GM23338 (cell line): ENCODE results near the gene KAZN. TPM values are rescaled to one million over a fixed set of nuclear protein-coding genes. Genes with fewer than 3 reads are reported as not detected.

Experiments
- ATAC-seq: fragments of 200-7000 bp; cut with Tn5 transposase; 3 replicates; pipeline ENCODE4 v1.9.1; 2020
- DNase-seq: peaks from one replicate; pipeline ENCODE4 v3.0.0-alpha.2; 2015; ENCODE audit warnings: low spot score
- H2AFZ ChIP-seq: fragments of 200-600 bp; sonication (generic); 2 replicates; pipeline ENCODE4 v1.8.0; 2016; ENCODE audit warnings: antibody characterized with exemption, mild to moderate bottlenecking, moderate library complexity
- H3F3A ChIP-seq: fragments of 200-600 bp; sonication (generic); replicated peaks from 2 replicates; pipeline ENCODE4 v1.8.0; 2017; ENCODE audit warnings: antibody characterized with exemption, mixed run types, low read depth
- H3K27ac ChIP-seq: fragments of 200-600 bp; sonication (generic); 2 replicates; pipeline ENCODE4 v1.6.1; 2016; ENCODE audit warnings: low read depth
- H3K27me3 ChIP-seq: fragments of 200-600 bp; sonication (generic); 2 replicates; pipeline ENCODE4 v1.8.0; 2016; ENCODE audit warnings: mild to moderate bottlenecking, mixed run types, moderate library complexity; ENCODE audit not compliant: insufficient read depth
- H3K36me3 ChIP-seq: fragments of 200-600 bp; sonication (generic); 2 replicates; pipeline ENCODE4 v1.8.0; 2016; ENCODE audit warnings: mild to moderate bottlenecking; ENCODE audit not compliant: insufficient read depth
- H3K4me1 ChIP-seq: fragments of 200-600 bp; sonication (generic); 2 replicates; pipeline ENCODE4 v1.8.0; 2016; ENCODE audit warnings: mild to moderate bottlenecking, moderate library complexity; ENCODE audit not compliant: insufficient read depth
- H3K4me2 ChIP-seq: fragments of 200-600 bp; sonication (generic); 2 replicates; pipeline ENCODE4 v1.7.1; 2017; ENCODE audit warnings: mixed run types
- H3K4me3 ChIP-seq: fragments of 200-600 bp; sonication (generic); 2 replicates; pipeline ENCODE4 v1.6.1; 2016; ENCODE audit warnings: mixed run types
- H3K79me2 ChIP-seq: fragments of 200-600 bp; sonication (generic); replicated peaks from 2 replicates; pipeline ENCODE4 v1.8.0; 2017; ENCODE audit warnings: mild to moderate bottlenecking; ENCODE audit not compliant: insufficient read depth
- H3K9me2 ChIP-seq: fragments of 200-600 bp; sonication (generic); 2 replicates; pipeline ENCODE4 v1.8.0; 2017; ENCODE audit not compliant: insufficient read depth
- H4K20me1 ChIP-seq: fragments of 200-600 bp; sonication (generic); replicated peaks from 2 replicates; pipeline ENCODE4 v1.8.0; 2017; ENCODE audit warnings: mild to moderate bottlenecking; ENCODE audit not compliant: insufficient read depth
- H3K27ac Mint-ChIP-seq: 2 replicates; pipeline ENCODE4 v1.8.0; 2020; ENCODE audit warnings: inconsistent platforms, mild to moderate bottlenecking, moderate library complexity, mixed read lengths
- H3K27me3 Mint-ChIP-seq: 3 replicates; pipeline ENCODE4 v1.8.0; 2022; ENCODE audit warnings: low read depth, mild to moderate bottlenecking, moderate library complexity, mixed read lengths, inconsistent platforms; ENCODE audit not compliant: insufficient read depth, poor library complexity
- H3K36me3 Mint-ChIP-seq: 3 replicates; pipeline ENCODE4 v1.8.0; 2021; ENCODE audit warnings: low read depth, mild to moderate bottlenecking, inconsistent platforms, moderate library complexity, mixed read lengths
- H3K4me1 Mint-ChIP-seq: 3 replicates; pipeline ENCODE4 v1.8.0; 2020; ENCODE audit warnings: mild to moderate bottlenecking, inconsistent platforms, mixed read lengths
- H3K4me3 Mint-ChIP-seq: 3 replicates; pipeline ENCODE4 v1.8.0; 2021; ENCODE audit warnings: moderate library complexity, mild to moderate bottlenecking, inconsistent platforms, mixed read lengths
- H3K9me3 Mint-ChIP-seq: 3 replicates; pipeline ENCODE4 v1.8.0; 2020; ENCODE audit warnings: moderate library complexity, mild to moderate bottlenecking, inconsistent platforms, mixed read lengths
- EZH2 ChIP-seq: fragments of 200-600 bp; sonication (generic); IDR thresholded peaks from one replicate; pipeline ENCODE4 v1.8.0; 2017; ENCODE audit warnings: antibody characterized with exemption, mild to moderate bottlenecking, low read depth; ENCODE audit not compliant: unreplicated experiment
- EZH2phosphoT487 ChIP-seq: fragments of 200-600 bp; sonication (generic); IDR thresholded peaks from one replicate; pipeline ENCODE4 v1.8.1; 2018; ENCODE audit warnings: antibody characterized with exemption; ENCODE audit not compliant: unreplicated experiment
- NANOG ChIP-seq: IDR thresholded peaks from 2 replicates; pipeline ENCODE4 v1.6.1; 2016; ENCODE audit warnings: antibody characterized with exemption, borderline replicate concordance
- POLR2AphosphoS5 ChIP-seq: IDR thresholded peaks from 2 replicates; pipeline ENCODE4 v1.6.1; 2016; ENCODE audit warnings: antibody characterized with exemption, low read depth
- STAT1 ChIP-seq: IDR thresholded peaks from one replicate; pipeline ENCODE4 v1.6.1; 2016; ENCODE audit warnings: antibody characterized with exemption; ENCODE audit not compliant: unreplicated experiment
- ZNF114 ChIP-seq: fragments of 250-450 bp; sonication (Bioruptor Pico); IDR thresholded peaks from 2 replicates; pipeline ENCODE4 v1.5.0; 2020; ENCODE audit warnings: mild to moderate bottlenecking, moderate library complexity
- ZNF331 ChIP-seq: fragments of 250-450 bp; sonication (Bioruptor Pico); IDR thresholded peaks from 2 replicates; pipeline ENCODE4 v1.5.0; 2020; ENCODE audit warnings: low read depth, mild to moderate bottlenecking, moderate library complexity
- polyA plus RNA-seq: library from polyadenylated mRNA; unstranded; fragments of >200 nt; fragmentation: Nextera tagmentation; extraction: Ambion mirVana; gene quantifications from 2 replicates; pipeline ENCODE4 v1.2.1, GENCODE V29; 2016
- total RNA-seq: library from RNA; depleted of rRNA; stranded (reverse); fragments of >200 nt; shearing (Covaris generic); gene quantifications from 2 replicates; pipeline ENCODE4 v1.2.3, GENCODE V29; 2014
- TF ChIP-seq, protein P1 (sequence below): fragments of 250-450 bp; sonication (Bioruptor Pico); IDR thresholded peaks from 2 replicates; pipeline ENCODE4 v1.5.0; 2020; ENCODE audit warnings: mild to moderate bottlenecking, moderate library complexity
- TF ChIP-seq, protein P2 (sequence below), 2 experiments: fragments of 200-600 bp in 1 of 2; sonication (generic) in 1 of 2; conservative IDR thresholded peaks; 2 replicates each; pipeline versions ENCODE4 v1.5.1 to v1.6.1; 2016 to 2017; ENCODE audit warnings: antibody characterized with exemption in 2 of 2, low read depth in 2 of 2, mild to moderate bottlenecking in 2 of 2, moderate library complexity in 1 of 2

KAZN gene
- total and polyA plus RNA-seq, 2 experiments from 2014 or later = 9.9 to 15.0 TPM

DNA sequence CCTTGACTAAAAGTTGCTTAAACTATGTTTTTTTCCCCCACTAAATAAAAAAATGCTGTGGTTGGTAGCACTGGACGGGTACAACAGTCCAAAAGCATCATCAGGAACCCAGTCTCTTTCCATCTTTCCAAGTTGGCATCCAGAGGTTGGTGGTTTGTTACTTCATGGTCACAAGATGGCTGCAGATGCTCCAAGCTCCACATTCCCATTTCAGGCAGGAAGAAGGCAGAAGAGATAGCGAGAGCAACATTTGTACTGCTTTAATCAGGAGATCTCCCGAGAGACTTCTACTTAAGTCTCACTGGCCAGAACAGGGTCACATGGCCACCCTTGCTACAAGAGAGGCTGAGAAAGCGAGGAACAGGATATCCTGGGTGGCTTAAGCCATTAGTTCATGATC, 230.2 kb downstream of the KAZN start:
- Histone ChIP-seq H3K79me2 (no peaks in the 10 kb centered on the region), H3K4me2 (no peak overlapping the region), H3K4me1 (no peaks in the 10 kb centered on the region; the same call in 1 of the 2 replicates), H3F3A (no peaks in the 10 kb centered on the region), H3K4me3 (no peak overlapping the region), H3K9me2 (no peaks in the 10 kb centered on the region), H2AFZ (no peak overlapping the region), H3K27ac (no peak overlapping the region), H3K36me3 (no peaks in the 10 kb centered on the region), H3K27me3 (no peaks in the 10 kb centered on the region), H4K20me1 (no peaks in the 10 kb centered on the region)
- Mint-ChIP-seq H3K9me3 (no peaks in the 10 kb centered on the region; the same call in 2 of the 3 replicates), H3K36me3 (no peaks in the 10 kb centered on the region), H3K4me3 (no peak overlapping the region), H3K4me1 (peaks cover 14% of the 10 kb centered on the region; the same call in 2 of the 3 replicates), H3K27ac (no peak overlapping the region), H3K27me3 (peaks cover 7% of the 10 kb centered on the region)
- no peak for DNase-seq
- no peak for ATAC-seq
- no peak for TF ChIP-seq ZNF331
- no peak for TF ChIP-seq NANOG
- TF ChIP-seq, protein P1, sequence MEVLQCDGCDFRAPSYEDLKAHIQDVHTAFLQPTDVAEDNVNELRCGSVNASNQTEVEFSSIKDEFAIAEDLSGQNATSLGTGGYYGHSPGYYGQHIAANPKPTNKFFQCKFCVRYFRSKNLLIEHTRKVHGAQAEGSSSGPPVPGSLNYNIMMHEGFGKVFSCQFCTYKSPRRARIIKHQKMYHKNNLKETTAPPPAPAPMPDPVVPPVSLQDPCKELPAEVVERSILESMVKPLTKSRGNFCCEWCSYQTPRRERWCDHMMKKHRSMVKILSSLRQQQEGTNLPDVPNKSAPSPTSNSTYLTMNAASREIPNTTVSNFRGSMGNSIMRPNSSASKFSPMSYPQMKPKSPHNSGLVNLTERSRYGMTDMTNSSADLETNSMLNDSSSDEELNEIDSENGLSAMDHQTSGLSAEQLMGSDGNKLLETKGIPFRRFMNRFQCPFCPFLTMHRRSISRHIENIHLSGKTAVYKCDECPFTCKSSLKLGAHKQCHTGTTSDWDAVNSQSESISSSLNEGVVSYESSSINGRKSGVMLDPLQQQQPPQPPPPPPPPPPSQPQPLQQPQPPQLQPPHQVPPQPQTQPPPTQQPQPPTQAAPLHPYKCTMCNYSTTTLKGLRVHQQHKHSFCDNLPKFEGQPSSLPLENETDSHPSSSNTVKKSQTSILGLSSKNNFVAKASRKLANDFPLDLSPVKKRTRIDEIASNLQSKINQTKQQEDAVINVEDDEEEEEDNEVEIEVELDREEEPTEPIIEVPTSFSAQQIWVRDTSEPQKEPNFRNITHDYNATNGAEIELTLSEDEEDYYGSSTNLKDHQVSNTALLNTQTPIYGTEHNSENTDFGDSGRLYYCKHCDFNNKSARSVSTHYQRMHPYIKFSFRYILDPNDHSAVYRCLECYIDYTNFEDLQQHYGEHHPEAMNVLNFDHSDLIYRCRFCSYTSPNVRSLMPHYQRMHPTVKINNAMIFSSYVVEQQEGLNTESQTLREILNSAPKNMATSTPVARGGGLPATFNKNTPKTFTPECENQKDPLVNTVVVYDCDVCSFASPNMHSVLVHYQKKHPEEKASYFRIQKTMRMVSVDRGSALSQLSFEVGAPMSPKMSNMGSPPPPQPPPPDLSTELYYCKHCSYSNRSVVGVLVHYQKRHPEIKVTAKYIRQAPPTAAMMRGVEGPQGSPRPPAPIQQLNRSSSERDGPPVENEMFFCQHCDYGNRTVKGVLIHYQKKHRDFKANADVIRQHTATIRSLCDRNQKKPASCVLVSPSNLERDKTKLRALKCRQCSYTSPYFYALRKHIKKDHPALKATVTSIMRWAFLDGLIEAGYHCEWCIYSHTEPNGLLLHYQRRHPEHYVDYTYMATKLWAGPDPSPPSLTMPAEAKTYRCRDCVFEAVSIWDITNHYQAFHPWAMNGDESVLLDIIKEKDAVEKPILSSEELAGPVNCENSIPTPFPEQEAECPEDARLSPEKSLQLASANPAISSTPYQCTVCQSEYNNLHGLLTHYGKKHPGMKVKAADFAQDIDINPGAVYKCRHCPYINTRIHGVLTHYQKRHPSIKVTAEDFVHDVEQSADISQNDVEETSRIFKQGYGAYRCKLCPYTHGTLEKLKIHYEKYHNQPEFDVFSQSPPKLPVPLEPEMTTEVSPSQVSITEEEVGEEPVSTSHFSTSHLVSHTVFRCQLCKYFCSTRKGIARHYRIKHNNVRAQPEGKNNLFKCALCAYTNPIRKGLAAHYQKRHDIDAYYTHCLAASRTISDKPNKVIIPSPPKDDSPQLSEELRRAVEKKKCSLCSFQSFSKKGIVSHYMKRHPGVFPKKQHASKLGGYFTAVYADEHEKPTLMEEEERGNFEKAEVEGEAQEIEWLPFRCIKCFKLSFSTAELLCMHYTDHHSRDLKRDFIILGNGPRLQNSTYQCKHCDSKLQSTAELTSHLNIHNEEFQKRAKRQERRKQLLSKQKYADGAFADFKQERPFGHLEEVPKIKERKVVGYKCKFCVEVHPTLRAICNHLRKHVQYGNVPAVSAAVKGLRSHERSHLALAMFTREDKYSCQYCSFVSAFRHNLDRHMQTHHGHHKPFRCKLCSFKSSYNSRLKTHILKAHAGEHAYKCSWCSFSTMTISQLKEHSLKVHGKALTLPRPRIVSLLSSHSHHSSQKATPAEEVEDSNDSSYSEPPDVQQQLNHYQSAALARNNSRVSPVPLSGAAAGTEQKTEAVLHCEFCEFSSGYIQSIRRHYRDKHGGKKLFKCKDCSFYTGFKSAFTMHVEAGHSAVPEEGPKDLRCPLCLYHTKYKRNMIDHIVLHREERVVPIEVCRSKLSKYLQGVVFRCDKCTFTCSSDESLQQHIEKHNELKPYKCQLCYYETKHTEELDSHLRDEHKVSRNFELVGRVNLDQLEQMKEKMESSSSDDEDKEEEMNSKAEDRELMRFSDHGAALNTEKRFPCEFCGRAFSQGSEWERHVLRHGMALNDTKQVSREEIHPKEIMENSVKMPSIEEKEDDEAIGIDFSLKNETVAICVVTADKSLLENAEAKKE (CRISPR knock-in tag) = no peak
- TF ChIP-seq STAT1 = no peak
- TF ChIP-seq EZH2phosphoT487 = no peak
- TF ChIP-seq, protein P2, sequence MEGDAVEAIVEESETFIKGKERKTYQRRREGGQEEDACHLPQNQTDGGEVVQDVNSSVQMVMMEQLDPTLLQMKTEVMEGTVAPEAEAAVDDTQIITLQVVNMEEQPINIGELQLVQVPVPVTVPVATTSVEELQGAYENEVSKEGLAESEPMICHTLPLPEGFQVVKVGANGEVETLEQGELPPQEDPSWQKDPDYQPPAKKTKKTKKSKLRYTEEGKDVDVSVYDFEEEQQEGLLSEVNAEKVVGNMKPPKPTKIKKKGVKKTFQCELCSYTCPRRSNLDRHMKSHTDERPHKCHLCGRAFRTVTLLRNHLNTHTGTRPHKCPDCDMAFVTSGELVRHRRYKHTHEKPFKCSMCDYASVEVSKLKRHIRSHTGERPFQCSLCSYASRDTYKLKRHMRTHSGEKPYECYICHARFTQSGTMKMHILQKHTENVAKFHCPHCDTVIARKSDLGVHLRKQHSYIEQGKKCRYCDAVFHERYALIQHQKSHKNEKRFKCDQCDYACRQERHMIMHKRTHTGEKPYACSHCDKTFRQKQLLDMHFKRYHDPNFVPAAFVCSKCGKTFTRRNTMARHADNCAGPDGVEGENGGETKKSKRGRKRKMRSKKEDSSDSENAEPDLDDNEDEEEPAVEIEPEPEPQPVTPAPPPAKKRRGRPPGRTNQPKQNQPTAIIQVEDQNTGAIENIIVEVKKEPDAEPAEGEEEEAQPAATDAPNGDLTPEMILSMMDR (conservative IDR thresholded peaks at IDR 0.05; ENCODE audit: low read depth in 2 of 2) = no peak
- TF ChIP-seq EZH2 = no peak
- TF ChIP-seq ZNF114 (CRISPR knock-in tag) = no peak
- no peak for TF ChIP-seq POLR2AphosphoS5
